WTC11 (cell line): ENCODE results near the gene SPATA46. TPM values are rescaled to one million over a fixed set of nuclear protein-coding genes. Genes with fewer than 3 reads are reported as not detected.

Source experiments
- ATAC-seq: fragments of 200-7000 bp; cut with Tn5 transposase; 2 replicates; pipeline ENCODE4 v1.10.0; 2021; ENCODE audit warnings: mild to moderate bottlenecking, moderate library complexity
- CTCF ChIA-PET: fragments of 300-600 bp; sonication (Branson Sonifier 250); formaldehyde crosslinking; loops from one replicate; lab custom pipeline; 2021; ENCODE audit warnings: antibody characterized with exemption; lab: Charles Lee
- POLR2A ChIA-PET: fragments of 350-600 bp; sonication (Branson Sonifier 250); formaldehyde crosslinking; loops from one replicate; lab custom pipeline; 2021; ENCODE audit warnings: antibody characterized with exemption; lab: Charles Lee
- DNase-seq: peaks from one replicate; pipeline ENCODE4 v3.0.0; 2021; ENCODE audit warnings: low spot score
- H3K27ac Mint-ChIP-seq: 2 replicates; pipeline ENCODE4 v1.8.0; 2021; ENCODE audit warnings: mixed read lengths
- H3K27me3 Mint-ChIP-seq: 2 replicates; pipeline ENCODE4 v1.8.0; 2021; ENCODE audit warnings: low read depth, mild to moderate bottlenecking, moderate library complexity, mixed read lengths
- H3K36me3 Mint-ChIP-seq: 2 replicates; pipeline ENCODE4 v1.8.0; 2021; ENCODE audit warnings: mixed read lengths
- H3K4me1 Mint-ChIP-seq: 2 replicates; pipeline ENCODE4 v1.8.0; 2022; ENCODE audit warnings: mixed read lengths
- H3K4me3 Mint-ChIP-seq: 2 replicates; pipeline ENCODE4 v1.8.0; 2021; ENCODE audit warnings: mild to moderate bottlenecking, moderate library complexity, mixed read lengths
- H3K9me3 Mint-ChIP-seq: 2 replicates; pipeline ENCODE4 v1.8.0; 2021; ENCODE audit warnings: mixed read lengths
- CBFB ChIP-seq: sonication (generic); formaldehyde crosslinking; IDR thresholded peaks from 2 replicates; pipeline ENCODE4 v1.8.1; 2022; ENCODE audit warnings: mild to moderate bottlenecking, low read depth, missing genetic modification reagents
- EMX1 ChIP-seq: fragments of 250-450 bp; sonication (Bioruptor Pico); IDR thresholded peaks from 2 replicates; pipeline ENCODE4 v1.8.0; 2021; ENCODE audit warnings: mild to moderate bottlenecking
- ERG ChIP-seq: fragments of 250-450 bp; sonication (Bioruptor Pico); IDR thresholded peaks from 2 replicates; pipeline ENCODE4 v1.8.0; 2021; ENCODE audit warnings: mild to moderate bottlenecking
- ETV6 ChIP-seq: sonication (generic); formaldehyde crosslinking; IDR thresholded peaks from 2 replicates; pipeline ENCODE4 v1.8.1; 2022; ENCODE audit warnings: mild to moderate bottlenecking, missing genetic modification reagents
- FOXK1 ChIP-seq: sonication (generic); formaldehyde crosslinking; IDR thresholded peaks from 2 replicates; pipeline ENCODE4 v1.8.0; 2022; ENCODE audit warnings: mild to moderate bottlenecking, moderate library complexity, missing genetic modification reagents
- MAX ChIP-seq: sonication (generic); formaldehyde crosslinking; IDR thresholded peaks from 2 replicates; pipeline ENCODE4 v1.8.0; 2022; ENCODE audit warnings: mild to moderate bottlenecking, missing genetic modification reagents
- MYBL2 ChIP-seq: sonication (generic); formaldehyde crosslinking; IDR thresholded peaks from 2 replicates; pipeline ENCODE4 v1.8.1; 2023; ENCODE audit warnings: mild to moderate bottlenecking, moderate library complexity, missing genetic modification reagents
- NFE2L1 ChIP-seq: sonication (generic); formaldehyde crosslinking; IDR thresholded peaks from 2 replicates; pipeline ENCODE4 v1.8.1; 2023; ENCODE audit warnings: missing genetic modification reagents
- SMAD4 ChIP-seq: sonication (generic); formaldehyde crosslinking; IDR thresholded peaks from 2 replicates; pipeline ENCODE4 v1.8.0; 2022; ENCODE audit warnings: mild to moderate bottlenecking, missing genetic modification reagents
- TP53 ChIP-seq: sonication (generic); formaldehyde crosslinking; IDR thresholded peaks from 2 replicates; pipeline ENCODE4 v1.8.1; 2023; ENCODE audit warnings: mild to moderate bottlenecking, missing genetic modification reagents
- USF2 ChIP-seq: sonication (generic); formaldehyde crosslinking; IDR thresholded peaks from 2 replicates; pipeline ENCODE4 v1.8.1; 2023; ENCODE audit warnings: mild to moderate bottlenecking, missing genetic modification reagents, moderate library complexity
- ZBTB21 ChIP-seq: sonication (generic); formaldehyde crosslinking; IDR thresholded peaks from 2 replicates; pipeline ENCODE4 v1.8.1; 2023; ENCODE audit warnings: mild to moderate bottlenecking, missing genetic modification reagents, borderline replicate concordance
- ZMAT4 ChIP-seq: fragments of 250-450 bp; sonication (Bioruptor Pico); IDR thresholded peaks from 2 replicates; pipeline ENCODE4 v1.9.0; 2021; ENCODE audit warnings: mild to moderate bottlenecking
- ZNF121 ChIP-seq: sonication (generic); formaldehyde crosslinking; IDR thresholded peaks from 2 replicates; pipeline ENCODE4 v1.8.0; 2023; ENCODE audit warnings: missing genetic modification reagents
- ZNF423 ChIP-seq: fragments of 250-450 bp; sonication (Bioruptor Pico); IDR thresholded peaks from 2 replicates; pipeline ENCODE4 v2.1.2; 2022; ENCODE audit warnings: mild to moderate bottlenecking, moderate library complexity
- ZNF512 ChIP-seq: sonication (generic); formaldehyde crosslinking; IDR thresholded peaks from 2 replicates; pipeline ENCODE4 v1.8.1; 2022; ENCODE audit warnings: missing genetic modification reagents, borderline replicate concordance
- ZNF532 ChIP-seq: fragments of 250-450 bp; sonication (Bioruptor Pico); IDR thresholded peaks from 2 replicates; pipeline ENCODE4 v1.9.0; 2021; ENCODE audit warnings: mild to moderate bottlenecking, borderline replicate concordance
- total RNA-seq: library from RNA; stranded (reverse); gene quantifications from 3 replicates; pipeline ENCODE4 v1.2.3, GENCODE V29; 2021
- TF ChIP-seq, protein P1 (sequence below): sonication (generic); formaldehyde crosslinking; IDR thresholded peaks from 2 replicates; pipeline ENCODE4 v1.8.1; 2023; ENCODE audit warnings: mild to moderate bottlenecking, missing genetic modification reagents, moderate library complexity
- TF ChIP-seq, protein P2 (sequence below): sonication (generic); formaldehyde crosslinking; IDR thresholded peaks from 2 replicates; pipeline ENCODE4 v1.8.1; 2022; ENCODE audit warnings: mild to moderate bottlenecking, moderate library complexity, missing genetic modification reagents

The SPATA46 gene
- total RNA-seq, 1 experiment from 2014 or later = not detected

GRCh38 chr1:162388615-162389014, 12.0 kb upstream of the SPATA46 start (continued):
- no peak for TF ChIP-seq MAX (CRISPR knock-in tag)
- no peak for TF ChIP-seq USF2 (CRISPR knock-in tag)
- no peak for TF ChIP-seq ZMAT4
- no peak for TF ChIP-seq EMX1
- TF ChIP-seq ETV6 = no peak
- TF ChIP-seq, protein P1, sequence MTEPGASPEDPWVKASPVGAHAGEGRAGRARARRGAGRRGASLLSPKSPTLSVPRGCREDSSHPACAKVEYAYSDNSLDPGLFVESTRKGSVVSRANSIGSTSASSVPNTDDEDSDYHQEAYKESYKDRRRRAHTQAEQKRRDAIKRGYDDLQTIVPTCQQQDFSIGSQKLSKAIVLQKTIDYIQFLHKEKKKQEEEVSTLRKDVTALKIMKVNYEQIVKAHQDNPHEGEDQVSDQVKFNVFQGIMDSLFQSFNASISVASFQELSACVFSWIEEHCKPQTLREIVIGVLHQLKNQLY (CRISPR knock-in tag) = no peak
- TF ChIP-seq, all 79 proteins: peak for 0

DNA sequence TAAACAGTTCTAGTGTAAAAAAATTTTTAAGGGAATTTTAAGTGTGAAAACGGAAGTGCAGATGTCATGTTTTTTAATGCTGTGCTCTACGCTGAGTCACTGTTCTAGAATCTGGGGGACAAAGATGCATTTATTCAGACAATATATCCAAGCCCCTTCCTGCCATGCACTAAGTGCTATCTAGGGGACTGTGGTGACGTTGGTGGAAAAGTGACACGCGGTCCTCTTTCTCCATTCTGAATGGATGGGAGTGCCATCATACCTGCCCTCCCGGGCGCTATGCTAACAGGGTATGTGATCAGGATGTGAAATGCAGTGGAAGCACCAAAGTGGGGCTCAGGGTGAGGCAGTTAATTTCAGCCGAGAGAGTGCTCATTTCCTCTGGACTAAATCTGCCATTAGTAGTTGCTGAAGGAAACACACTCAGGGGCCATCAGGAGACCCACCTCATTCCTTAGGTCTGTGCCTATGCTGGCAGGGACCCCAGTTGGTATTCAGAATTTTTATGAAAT, 11.5 kb upstream of the SPATA46 start:
- TF ChIP-seq NFE2L1 (no peak), ERG (no peak), ZNF512 (CRISPR knock-in tag) (no peak), ZBTB21 (CRISPR knock-in tag) (no peak), ZNF121 (no peak), USF2 (CRISPR knock-in tag) (no peak), ZNF423 (CRISPR knock-in tag) (no peak), FOXK1 (no peak), ZNF532 (no peak), CBFB (CRISPR knock-in tag) (no peak), SMAD4 (CRISPR knock-in tag) (no peak), MYBL2 (CRISPR knock-in tag) (no peak), TP53 (CRISPR knock-in tag) (no peak)
- TF ChIP-seq, protein P2, sequence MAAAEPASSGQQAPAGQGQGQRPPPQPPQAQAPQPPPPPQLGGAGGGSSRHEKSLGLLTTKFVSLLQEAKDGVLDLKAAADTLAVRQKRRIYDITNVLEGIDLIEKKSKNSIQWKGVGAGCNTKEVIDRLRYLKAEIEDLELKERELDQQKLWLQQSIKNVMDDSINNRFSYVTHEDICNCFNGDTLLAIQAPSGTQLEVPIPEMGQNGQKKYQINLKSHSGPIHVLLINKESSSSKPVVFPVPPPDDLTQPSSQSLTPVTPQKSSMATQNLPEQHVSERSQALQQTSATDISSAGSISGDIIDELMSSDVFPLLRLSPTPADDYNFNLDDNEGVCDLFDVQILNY (CRISPR knock-in tag) = no peak
- TF ChIP-seq, all 79 proteins: peak for 0
- H3K4me1 Mint-ChIP-seq = peaks cover 28% of the 10 kb centered on the region
- ATAC-seq (no peak), DNase-seq (no peak)
- H3K27ac Mint-ChIP-seq = no peak overlapping the region
- H3K9me3 Mint-ChIP-seq = no peaks in the 10 kb centered on the region
- peaks cover 18% of the 10 kb centered on the region for H3K36me3 Mint-ChIP-seq
- ChIA-PET CTCF (interaction anchor here (3.8 kb wide), 1 partner anchor 332 kb away, joined by 50 read pairs; no protein-coding TSS in a partner anchor), POLR2A (no interaction called here)
- H3K27me3 Mint-ChIP-seq = no peaks in the 10 kb centered on the region
- H3K4me3 Mint-ChIP-seq = no peak overlapping the region
